Activated CD8-positive, alpha-beta memory T cell treated with anti-CD3 and anti-CD28 coated beads for 24 hours (primary cell): Measurements from ENCODE around the gene PTF1A.

Source experiments
- DNase-seq: peaks from one replicate; pipeline ENCODE4 v3.0.0-alpha.2; 2020

Gene PTF1A

DNA sequence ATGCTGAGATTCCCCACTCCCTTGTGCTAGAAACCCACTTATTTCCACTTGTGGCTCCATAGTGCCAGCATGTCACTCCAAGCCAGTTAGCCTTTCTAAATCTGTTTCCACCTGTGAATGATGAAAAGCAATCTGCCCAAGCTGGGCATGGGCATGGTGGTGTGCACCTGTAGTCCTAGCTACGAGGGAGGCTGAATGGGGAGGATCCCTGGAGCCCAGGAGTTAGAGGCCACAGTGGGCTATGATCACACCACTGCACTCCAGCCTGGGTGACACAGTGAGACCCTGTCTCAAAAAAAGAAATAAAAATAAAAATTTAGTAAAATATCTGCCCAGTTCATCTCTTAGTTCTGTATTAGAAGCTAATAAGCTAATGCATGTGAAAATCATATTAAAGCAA, 5.0 kb upstream of the PTF1A start:
- DNase-seq, result no peak

DNA sequence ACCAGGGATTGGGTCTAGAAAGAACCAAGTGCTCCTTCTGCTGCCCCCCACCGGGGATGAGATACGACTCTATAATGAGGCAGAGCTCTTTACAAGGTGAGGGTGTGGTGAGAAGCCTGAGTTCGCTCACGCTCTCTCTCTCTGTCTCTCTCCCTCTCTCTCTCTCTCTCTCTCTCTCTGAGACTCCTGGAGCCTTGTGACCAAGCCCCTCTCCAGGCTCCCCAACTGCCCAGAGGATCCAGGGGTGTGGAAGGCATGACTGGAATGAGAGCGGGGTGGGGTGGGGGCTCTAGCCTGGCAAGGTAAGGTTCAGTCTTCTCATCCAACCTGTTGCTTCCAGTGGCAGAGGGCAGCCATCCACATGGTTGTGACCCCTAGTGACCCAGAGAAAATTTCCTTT, 3.1 kb upstream of the PTF1A start:
- DNase-seq, result no peak

DNA sequence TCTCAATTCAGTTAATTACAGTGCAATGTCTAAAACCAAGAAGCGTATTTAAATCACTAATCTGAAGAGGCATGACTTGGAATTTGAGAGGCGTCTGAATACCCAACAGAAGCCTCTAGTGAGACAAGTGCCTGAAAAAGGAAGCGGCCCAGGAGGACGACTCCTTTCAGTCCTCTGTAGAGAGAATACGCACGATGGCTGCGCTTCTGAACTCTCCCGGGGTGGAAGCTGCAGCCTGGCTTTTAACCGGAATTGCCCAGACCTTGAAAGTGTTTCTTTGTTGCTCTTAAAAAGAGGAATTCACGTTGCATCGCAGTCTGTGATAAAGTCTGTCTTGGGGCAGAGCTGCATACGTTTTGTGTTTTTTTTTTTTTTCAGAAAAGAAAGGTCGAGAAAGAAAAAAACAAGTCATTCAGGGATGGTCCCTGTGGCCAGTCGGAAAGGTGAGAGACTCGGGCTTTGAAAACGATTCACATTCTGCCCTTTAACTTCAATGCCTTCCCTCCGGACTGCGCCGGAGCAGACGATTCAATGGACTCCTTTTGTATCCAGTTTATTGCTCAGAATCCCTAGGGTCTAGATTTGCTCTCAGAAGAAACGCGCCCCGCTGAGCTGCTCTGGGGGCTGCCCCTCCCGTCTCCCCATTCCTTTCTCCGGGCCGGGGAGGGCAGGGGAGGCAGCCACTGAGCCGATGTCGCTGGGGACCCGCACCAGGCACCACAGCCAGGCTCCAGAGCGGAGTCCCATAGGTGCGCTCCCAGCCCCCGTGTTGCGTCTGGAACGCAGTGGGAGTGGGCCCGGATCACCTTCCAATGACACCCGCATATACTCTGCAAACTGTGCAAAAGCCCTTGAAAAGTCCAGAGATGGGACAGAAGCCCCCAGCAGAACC, 994 bp upstream of the PTF1A start:
- DNase-seq, result no peak

DNA sequence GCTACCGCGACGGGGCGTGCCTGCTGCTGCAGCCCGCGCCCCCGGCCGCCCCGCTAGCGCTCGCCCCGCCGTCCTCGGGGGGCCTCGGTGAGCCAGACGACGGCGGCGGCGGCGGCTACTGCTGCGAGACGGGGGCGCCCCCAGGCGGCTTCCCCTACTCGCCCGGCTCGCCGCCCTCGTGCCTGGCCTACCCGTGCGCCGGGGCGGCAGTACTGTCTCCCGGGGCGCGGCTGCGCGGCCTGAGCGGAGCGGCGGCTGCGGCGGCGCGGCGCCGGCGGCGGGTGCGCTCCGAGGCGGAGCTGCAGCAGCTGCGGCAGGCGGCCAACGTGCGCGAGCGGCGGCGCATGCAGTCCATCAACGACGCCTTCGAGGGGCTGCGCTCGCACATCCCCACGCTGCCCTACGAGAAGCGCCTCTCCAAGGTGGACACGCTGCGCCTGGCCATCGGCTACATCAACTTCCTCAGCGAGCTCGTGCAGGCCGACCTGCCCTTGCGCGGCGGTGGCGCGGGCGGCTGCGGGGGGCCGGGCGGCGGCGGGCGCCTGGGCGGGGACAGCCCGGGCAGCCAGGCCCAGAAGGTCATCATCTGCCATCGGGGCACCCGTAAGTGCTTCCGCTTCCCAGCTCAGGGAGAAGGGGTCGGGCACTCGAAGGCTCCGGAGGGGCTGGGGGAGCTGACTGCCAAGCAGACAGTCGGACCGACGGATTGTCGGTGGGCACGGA, 761 bp downstream of the PTF1A start:
- DNase-seq, result no peak

DNA sequence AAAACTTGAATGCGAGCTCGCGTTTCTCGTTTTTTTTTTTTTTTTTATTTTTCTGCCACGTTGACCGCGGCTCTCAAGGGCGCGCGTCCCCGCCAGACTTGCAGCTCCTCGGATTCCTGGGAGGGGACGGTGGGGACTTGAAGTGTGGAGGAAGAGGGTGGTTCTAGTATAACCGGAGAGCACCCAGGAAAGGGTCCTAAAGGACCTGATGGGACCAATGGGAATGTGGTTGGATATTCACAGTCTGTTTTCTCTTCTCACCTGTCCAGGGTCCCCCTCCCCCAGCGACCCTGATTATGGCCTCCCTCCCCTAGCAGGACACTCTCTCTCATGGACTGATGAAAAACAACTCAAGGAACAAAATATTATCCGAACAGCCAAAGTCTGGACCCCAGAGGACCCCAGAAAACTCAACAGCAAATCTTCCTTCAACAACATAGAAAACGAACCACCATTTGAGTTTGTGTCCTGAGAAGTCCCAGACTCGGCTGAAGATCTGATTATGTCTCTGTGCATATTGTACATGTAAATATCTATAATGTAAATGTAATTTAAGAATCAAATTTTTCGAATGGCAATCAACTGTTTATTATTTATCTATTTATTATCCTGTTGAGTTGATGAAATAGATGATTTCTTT, 1.4 kb downstream of the PTF1A start:
- no peak for DNase-seq

DNA sequence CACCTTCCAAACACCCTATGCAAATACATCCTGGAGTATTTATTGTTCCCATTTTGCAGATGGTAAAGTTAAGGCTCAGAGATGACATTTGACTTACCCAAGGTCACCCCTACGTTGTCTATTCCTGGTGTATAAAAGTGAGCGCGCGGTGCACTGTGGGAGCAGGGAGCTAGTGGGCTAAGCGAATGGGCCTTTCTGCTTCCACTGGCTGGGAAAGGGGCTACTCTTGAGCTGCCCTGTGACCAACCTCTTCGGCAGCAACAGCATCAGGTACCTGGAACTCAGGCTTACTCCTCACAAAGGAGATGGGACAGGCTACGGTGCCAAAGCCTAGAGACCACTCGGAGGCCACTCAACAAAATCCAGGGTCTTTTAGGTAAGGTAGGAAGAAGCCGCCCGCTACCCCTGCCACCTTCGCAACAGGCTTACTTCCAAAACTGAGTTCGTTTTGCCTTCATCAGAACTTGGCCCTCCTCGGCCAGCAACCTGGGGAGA, 2.4 kb downstream of the PTF1A start:
- DNase-seq, result no peak

DNA sequence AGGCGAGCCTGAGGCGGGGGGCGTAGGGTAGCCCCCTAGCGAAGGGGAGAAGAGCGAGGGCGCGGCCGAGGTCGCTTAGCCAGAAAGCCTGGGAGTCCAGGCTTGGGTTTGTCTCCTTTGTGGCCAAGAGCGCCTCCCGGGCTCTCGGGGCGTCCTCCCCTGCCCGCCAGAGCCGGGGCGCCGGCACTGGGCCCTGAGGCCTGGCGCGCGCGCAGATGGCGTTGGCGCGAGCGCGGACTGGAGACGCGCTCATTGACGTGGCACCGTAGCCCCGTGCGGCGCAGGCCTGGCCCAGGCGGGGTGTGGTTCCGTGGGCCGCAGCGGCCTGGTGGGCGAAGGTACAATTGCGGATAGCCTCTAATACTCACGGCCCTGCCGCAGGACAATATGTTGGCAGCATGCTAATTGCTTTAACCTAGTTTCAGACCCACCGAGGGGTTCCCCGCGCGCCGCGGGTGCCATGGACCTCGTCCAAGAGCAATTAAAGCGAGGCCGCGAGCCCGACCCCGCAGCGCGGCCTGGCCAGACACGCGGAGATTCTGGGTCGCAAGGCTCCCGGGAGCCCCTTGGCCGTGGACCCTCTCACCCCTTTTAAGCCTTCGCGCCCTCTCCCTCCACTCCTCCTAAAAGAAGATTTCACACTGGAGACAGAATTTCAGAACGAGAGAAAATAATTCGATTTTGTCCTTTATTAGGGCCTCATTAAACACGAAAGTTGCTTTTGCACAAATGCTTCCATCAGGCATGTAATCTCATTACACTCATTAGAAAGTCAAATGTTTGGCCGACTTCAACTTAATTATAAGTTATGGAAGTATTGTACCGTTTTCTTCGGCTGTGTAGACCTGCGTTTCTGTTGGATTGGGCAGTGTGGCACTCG, 3.1 kb downstream of the PTF1A start:
- no peak for DNase-seq

DNA sequence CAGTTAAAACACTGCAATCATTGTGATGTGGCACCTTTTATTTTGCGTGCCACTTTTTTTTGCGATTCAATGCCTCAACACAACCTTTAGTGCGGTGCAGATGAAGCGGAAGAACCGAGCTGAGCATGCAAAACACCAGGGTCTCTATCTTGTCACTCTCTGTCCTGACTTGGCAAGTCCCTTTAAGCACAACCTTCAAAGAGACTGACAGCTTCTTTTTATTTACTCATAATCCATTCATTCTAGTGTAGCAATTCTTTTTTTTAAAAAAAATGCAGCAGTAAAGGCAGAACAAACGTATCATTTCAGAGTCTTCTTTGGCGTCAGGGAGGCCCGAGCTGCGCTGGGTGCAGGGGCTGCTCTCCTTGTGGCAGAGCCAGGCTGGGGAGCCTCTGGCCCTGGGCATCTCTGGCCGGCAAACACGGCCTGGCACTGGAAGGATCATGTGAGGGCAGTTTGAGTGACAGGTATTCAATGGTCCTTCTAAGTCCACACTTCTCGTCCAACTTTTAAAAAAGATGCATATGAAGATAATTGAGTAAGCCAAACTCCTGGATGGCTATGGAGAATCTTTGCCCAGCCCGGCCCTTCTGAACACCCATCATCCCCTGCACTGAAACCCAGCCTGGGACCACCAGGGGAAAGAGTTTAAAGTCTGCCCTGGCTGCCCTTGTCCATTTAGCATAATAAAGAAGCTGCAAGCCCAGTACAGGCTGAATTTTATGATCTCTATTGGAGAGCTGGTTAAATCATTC, 3.9 kb downstream of the PTF1A start:
- no peak for DNase-seq

DNA sequence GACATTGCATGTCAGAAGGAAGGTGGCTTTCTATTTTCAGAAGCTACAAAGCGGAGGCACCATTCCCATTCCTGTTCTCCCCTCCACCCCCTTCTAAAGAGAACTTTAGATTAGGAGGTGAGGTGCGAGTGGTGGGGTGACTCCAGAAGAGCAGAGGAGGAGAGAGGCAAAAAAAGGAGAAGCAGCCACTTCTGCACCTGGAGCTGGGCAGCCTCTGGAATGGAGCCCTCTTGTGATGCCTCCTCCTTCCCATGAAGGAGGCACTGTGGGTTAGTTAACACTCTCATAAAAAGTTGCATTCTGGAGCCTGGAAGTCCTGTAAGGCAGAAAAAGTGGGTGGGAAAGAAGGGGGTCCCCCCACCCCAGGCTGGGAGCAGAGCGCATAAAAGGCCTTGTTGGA, 4.8 kb downstream of the PTF1A start:
- DNase-seq, result no peak

DNA sequence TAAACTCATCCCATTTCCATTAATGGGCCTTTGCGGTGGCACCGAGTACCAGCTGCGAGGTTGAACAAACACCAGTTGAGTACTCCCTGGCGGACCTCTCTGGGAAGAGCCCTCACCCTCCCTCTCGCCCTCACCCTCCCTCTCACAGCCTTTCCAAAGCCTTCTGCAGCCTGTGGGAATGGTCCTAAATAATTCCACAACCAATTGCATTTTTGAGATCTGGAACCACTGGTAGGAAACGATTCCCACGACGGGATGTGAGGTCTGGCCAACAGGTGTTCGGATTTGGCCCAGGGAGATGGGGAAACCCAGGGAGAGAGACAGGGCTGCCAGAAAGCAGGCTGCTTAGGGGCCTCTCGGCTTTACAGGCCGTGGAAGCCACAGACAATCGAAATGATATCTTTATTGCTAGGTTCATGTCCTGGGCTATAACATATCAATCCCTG, 5.3 kb downstream of the PTF1A start:
- no peak for DNase-seq

DNA sequence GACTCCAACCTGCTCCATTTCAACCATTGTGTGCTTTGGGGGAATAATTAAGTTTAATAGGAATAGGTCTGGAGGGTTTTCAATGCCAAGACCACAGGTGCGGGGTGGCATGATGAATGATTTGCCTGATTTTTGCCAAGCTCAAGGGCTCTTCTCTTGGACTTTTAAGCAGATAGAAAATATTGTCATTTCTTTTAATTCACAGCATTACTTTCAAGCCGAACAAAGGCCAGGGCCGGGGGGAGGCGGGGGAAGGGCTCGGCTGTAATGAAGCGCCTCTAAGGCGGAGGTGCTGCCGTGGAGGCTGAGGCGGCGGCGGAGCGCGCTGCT, 6.5 kb downstream of the PTF1A start:
- no peak for DNase-seq

DNA sequence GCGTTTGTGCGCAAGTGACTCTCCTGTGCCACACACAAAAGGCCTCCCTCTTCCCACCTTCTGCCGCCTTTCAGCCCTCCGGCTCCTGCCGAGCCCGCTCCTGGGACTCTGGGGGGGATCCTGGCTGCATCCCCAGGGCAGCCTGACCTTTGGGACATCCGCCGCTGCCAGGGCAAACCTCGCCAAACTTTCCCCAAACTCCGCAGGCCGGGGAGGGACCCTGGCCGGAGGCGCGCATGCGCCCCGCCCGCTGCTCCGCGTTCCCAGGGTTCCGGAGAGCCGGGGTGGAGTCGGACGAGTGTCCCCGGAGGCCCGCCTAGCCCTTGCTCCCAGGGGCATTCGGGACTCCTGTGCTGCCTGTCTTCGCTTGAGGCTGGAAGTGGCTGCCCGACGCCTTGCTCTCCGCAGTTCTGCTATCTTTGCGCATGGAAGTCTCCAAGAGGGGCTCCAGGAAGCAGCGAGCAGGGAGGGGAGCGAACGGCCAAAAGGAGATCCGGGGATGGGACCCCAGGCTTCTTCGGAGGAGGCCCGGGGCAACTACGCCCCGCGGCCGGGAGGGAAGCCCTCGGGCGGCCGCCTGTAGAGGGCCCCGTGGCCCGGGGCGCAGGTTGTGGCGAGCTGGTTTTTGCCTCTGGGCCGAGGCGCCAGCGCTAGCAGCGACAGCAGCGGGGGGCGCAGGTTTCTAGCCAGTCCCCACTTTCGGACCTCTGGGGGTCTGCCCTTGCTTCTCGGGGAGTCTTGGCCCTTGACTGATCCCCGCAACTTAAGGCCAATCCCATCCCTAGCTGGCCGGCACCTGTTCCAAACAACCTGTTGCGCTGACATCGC, 7.0 kb downstream of the PTF1A start:
- no peak for DNase-seq

DNA sequence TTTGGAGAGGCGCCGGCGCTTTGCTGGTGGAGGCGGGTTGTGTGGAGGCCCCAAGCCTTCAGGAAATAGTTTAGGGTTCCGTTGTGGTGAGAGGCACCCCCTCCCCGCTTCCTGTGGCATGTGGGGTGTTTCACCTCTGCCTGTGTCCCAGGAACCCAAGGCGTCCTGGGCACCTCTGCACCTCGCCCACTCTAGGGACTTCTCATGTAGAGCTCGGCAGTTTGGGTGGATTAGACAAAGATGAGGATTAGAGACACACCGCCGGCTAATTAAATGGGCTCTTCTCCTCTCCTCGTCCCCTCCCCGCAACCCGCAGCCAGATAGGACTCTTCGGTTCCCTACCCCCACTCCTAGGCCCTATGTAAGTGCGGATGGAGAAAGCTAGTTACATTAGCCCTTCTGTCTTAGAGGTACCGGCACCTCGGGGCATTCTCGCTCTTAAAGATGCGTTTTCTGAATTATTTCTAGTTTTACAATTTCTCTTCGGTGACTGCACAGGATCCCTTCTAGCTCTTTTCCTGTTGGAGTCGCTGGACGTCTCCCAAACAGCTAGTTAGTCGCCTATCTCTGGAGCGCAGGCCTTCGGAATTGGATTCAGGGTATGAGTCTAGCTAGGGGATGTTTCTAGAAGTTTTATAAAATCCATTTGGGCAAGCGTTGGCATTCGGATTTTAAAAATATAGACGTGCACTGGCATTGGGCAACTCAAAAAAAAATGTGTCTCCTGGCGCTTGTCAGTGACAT, 7.8 kb downstream of the PTF1A start:
- DNase-seq, result no peak

DNA sequence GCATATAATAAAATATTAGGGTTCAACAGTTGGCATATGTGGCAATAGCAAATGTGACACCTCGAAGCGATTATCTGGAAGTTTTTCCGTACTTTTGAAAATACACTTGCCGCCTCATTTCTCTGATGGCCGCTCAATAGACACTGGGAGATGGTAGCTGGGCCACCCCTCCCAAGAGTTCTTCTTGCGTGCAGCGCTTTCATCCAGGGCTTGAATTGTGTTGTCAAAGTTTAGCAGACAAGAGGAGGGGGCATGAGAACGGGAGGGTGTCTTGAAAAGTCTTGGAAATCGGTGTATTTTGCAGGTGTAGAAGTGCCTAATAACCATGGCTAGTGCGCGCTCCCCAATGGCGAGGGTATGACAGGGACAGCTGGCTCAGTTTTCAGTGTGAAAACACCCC, 8.5 kb downstream of the PTF1A start:
- no peak for DNase-seq

DNA sequence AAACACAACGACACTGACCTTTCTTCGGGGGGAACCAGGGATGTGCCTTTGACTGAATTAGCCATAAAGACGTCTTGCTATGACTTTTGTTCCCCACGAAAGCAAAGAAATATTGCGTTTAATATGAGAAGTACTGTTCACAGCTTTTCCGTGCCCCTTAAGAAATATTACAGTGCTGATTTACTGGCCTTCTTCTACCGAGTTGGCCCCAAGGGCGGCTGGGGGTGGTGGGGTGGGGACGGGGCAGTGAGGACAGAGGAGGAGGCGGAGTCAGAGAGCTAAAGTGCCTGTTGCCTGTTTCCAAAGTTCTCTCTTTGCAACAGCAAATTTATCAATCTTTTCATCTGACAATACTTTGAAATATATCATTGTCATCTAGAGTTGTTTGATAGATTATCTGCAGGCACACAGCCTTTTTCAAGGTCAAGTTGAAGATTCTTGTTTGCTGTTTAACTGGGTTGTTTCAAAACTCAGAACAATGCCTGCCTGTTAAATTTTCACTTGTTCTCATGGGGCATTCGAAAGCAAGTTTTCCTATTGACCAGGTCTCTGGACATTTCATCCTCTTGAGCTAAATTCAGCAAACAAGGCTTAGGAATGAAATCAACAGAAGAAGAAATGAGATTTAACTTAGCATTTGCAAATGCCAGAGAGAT, 9.0 kb downstream of the PTF1A start:
- no peak for DNase-seq

DNA sequence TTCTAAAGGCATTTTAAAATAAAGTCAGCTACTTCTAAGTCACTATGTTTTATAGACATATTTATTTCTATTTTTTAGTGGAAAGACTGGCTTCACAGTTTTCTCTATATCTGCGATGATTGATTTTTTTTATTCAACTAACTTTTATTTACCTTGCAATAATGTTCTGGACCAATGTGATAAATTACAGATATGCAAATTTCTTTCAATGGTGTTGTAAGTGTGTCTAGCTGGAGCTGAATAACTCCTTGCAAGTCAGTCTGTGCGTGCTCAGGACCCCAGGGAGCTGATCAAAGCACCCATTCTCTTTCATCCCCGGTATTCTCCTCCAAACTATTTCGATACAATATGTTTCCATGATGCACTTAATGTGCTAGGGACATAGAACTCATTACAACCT, 9.7 kb downstream of the PTF1A start:
- DNase-seq, result no peak

DNA sequence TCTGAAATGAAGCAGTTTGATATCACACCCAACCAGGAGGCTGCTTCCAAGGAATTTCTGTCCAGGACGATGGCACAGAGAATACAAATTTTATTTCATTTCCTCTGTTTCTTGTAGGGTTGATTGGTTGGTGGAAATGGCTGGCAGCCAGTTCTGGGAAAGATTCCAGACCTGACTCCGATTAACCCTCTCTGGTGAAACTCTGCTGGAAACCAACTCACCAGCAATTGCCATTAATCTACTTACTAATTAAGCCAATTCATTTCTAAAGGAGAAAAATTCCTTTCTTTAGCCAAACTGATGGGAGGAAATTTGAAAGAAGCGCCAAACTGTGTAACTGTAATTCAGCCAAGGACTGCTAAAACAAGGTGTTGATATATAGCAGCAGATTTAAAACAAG, 10.7 kb downstream of the PTF1A start:
- no peak for DNase-seq

DNA sequence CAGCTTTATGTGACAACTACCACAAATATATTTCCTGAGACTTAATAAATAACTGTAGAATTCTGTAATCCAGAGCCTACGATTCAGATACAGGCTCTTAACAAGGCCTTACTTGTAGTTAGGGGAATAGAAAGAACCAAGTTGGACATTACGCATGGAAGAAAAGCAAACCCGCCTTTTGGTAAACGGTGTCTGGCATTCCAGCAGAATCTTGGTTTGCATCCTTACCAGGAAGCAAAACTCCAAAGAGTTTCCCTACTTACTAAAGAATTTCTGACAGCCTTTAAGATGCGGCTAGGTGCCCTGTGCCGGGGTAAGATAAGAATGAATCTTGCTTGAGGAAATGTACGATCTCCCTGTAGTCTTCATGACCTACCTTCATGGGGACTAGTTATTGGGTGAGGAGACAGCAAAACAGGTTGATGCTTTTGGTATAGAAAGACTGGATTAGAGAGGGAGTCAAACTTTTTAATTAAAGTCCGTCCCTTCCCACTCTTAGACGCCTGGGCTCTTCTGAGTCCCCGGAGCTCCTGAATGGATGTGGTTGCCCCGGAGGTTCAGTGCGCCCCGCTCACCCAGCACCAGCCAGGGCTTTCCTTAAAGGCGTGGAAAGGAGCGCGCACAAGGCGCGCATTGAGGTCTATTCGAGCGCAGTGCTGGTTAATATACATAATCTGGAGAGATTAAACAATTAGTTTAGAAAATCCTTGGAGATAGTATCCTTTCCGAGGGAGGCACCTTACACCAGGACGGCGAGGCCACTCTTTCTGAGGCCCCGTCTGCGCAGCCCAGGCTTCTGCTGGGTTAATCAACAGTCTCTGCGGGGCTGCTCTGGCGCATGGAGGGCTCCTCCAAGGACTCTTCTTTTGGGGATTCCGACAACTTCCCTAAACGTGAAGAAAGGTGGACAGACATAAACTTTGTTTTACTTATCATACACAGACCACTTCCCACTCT, 11.5 kb downstream of the PTF1A start:
- no peak for DNase-seq

DNA sequence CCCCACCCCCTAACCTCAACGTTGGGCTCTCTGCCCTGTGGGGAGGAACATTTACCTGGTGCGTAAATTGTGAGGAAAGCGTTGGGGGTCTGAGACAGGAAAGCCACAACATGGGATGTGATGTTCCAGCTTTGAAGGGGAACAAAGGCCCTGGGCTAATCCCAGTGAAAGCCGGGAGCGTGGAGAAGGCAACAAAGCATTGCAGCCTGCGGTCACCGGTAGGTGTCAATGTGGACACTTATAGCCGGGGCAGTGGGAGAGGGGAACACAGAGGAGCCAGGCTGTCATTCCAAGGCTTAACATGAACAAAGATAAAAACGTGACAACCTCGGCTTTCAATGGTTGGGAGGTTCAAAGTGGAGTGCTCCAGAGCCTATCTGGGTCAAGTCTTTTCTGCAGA, 12.7 kb downstream of the PTF1A start:
- DNase-seq, result no peak
